Stimulated activated CD8-positive, alpha-beta memory T cell treated with anti-CD3 and anti-CD28 coated beads, Interleukin-15, amount 100 ng/mL, for 1 hour (primary cell): ENCODE results near the gene PPP2R5E.

Experiments
- DNase-seq: peaks from one replicate; pipeline ENCODE4 v3.0.0-alpha.2; 2020; ENCODE audit warnings: low read depth

PPP2R5E gene

DNA sequence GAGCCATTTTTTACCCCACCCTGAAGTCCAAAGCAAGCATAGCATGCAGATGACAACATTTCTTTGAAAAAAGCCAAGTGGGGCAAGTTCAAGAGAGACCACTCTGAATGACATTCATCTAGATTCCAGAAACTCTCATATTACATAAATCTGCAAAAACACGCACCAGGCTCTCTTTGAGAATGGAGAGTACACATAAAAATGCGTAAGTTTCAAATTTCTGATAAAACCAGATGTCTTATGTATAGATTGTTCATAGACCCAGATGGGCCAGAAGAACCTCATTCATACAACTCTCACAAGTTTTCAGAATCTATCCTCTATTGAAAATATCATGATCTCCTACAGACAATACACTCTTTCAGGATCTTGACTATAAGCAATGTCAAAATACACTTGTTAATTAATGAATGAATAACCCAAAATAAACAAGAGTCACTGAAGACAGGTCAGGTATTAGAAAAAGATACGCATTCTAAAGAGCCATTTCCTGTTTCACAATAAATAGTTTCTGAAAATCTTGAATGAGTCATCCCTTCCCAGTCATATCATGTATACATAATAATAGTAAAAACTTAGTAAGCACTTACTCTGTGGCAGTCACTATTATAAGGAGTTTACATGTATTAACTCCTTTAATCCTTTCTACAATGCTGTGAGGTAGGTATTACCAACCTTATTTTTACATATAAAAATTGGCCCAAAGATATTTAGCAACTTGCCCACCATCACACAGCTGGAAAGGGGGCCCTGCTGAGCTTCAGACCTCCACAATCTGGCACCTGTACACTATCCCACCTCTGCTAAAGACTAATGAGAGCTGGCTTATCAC lies 72.0 kb downstream of the PPP2R5E start:
- DNase-seq = no peak

DNA sequence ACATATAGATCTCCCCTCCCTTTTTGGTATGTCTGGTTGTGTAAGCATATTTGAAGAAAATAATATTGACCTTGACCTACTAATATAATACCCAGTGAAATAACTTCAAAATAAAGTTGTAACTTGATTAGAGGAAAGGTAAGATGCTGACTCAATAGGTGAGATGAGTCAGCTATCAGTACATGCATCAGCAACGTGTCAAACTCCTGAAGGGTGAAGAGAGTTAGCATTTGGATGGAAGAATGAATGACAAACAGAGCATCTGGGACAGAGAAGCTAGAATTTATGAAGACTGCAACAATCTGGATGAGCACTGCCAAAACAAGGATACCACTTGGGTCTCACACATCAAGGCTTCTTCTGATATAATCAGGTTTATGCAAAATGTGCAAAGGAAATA lies 74.9 kb downstream of the PPP2R5E start:
- no peak for DNase-seq

DNA sequence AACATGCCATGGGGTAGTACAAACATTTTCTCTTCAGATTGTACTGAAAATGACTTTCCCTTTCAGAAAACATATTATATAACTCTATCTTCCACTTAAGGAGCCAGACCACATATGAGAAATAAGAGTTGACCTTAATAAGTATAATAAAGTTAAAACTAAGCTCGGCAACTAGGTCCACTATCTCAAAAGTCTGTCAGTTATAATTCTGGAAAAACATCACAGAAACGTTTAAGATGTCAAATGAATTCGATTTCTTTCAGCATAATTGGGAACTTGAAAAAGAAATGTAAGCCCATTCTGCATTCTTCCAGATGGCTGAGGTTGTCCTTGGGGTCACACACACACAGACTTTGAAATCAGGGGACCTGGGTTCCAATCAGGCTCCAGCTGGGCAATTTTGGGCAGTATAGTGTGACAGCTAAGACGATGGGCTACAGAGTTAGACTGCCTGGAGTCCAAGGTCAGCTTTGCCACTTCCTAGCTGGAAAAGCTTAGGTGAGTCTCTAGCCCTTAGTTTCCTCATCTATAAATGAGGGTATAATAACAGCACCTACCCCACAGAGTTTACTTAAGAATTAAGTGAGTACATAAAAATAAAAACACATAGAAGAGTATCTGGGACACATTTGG lies 75.6 kb downstream of the PPP2R5E start:
- DNase-seq = no peak

DNA sequence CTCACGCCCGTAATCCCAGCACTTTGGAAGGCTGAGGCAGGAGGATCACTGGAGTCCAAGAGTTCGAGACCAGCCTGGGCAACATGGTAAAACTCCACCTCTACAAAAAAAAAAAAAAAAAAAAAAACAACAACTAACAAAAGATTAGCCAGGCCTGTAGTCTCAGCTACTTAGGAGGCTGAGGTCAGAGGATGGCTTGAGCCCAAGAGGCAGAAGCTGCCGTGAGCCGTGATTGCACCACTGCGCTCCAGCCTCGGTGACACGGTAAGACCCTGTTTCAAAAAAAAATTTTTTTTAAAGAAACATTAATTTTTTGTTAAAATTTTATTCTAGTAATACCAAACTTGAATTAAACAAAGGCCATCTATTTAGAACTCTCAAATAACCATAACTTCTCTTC lies 77.8 kb downstream of the PPP2R5E start:
- no peak for DNase-seq

DNA sequence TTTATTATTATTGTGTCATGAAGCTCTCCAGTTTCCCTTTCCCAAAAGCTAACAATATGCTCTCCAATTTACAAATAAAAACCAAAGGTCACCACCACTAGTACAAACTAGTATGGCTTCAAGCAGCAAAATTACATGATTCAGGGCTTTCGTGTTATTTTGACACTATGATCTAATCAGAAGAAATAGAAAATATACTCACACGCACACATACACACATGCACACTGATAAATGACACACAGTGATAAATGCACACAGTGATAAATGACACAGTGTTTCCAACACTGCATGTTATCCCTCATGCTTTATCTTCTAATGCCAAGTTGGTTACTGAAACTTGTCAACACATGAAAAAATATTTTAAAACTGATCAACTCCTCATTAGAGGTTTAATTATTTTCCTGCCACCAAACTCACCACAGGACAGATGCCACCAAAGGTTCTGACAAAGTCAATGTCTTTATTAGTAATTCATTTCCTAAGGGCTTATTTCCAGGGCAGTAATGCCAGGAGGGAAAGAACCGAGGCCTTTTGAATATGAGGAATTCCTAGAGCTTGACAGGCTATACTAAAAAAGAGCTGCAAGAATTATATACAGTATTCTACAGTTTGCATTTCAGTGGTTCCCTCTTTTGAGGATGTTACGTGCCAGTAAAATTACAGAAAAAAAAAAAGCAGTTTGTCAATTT lies 82.4 kb downstream of the PPP2R5E start:
- no peak for DNase-seq

DNA sequence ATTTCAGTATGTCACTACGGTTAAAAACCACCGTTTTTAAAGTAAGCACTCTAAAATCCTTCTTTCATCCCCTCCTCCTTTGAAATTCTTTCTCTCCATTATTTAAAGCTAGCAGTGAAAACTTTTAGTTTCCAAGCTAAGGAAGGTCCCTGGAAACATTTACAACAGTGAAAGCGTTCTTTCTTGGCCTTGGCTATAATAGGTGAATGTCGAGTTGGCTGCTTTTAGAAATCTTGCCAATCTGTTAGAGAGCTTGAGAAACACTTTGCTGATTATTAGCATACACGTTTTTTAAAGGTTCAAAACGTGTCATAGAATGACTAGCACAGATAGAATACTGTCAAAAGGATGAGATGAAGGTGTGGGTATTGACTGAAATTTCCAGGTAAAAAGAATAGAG lies 83.4 kb downstream of the PPP2R5E start:
- no peak for DNase-seq

DNA sequence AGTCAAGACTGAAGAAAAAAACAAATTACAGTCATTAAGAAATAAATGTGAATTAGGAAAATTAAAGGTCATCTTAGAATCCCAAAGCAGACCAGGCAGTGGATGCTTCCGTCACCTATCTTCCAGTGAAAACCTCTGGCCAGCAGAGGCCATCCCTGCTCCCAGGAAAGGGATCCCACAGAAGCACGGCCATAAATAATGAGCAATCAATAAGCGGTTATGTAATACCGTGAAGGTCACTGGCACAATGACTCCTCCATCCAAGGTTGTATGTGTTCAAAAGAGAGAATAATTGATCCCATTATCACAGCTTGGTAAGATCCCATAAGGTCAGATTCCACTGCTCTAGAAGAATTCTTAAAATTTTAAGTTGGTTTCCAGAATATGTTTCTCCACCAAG lies 85.7 kb downstream of the PPP2R5E start:
- DNase-seq = no peak

DNA sequence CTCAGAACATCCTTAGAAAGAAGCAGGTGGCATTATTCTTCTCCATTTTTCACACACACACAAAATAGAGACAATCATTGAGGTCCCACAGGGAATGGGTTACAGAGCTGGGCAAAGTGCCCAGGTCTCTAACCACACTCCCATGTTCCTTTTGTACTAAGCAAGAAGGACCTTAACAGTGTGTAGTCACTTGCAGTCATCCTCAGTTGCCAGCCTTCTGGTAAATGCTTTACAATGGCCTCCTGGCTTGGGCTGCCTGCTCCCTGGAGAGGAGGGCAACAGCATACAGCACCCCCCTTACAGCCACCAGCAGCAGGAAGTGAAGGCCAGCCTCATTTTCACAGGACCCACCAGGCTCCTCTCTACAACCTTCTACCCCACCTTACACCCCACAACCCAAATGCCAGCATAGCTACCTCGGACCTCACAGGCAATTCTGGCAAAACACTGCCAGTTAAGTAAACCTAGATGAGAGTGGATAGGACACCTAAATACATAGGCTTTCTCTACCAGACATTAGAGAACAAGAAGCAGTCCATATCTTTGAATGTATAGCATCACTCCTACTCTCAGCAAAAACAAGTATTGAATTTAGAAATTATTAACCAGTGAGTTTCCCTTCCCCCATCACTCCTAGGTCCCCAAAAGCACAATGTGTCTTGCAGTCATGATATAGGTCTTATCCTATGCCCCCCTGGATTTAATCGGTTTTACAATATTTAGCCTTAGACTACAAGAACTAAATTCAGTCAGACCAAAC lies 88.1 kb downstream of the PPP2R5E start:
- no peak for DNase-seq

DNA sequence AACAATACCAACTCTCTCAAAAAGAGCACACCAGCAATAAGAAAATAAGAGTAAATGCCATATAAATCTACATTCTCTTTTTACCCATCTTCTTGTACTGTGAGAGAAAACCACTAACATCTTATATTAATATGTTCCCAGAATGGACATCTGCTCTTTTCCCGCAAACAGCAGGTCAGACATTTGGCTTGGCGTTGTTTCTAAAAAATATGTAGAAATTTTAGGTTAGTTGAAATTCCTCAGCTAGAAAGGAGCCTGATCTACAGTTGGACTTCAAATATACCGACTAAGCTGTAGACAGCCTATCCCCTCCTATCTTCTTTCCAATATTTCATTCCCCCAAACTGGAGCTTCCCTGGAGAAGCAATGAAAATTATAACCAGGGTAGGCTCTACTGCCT lies 88.7 kb downstream of the PPP2R5E start:
- no peak for DNase-seq

DNA sequence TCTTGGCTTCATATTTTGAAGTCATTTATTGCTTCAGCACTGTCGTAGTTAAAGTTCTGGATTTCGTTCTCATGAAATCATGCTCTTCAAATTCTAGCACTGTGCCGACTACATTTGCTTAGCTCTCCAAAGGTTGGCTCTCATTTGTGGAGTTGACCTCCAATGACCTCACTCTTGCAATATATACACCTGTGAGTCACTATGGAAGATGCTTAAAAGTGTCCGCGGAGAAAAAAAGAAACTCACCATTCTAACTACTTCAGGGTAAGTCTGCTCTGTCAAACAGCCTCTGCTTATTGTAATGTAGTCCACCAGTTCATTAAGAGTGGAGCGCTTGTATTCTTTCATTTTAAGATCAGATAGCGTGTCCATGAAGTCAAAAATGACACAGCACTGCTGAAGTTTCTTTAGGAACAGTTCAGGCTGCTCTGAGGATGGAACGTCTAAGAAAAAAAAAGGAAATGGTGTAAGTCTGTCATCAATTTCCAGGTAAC lies 89.7 kb downstream of the PPP2R5E start:
- no peak for DNase-seq

DNA sequence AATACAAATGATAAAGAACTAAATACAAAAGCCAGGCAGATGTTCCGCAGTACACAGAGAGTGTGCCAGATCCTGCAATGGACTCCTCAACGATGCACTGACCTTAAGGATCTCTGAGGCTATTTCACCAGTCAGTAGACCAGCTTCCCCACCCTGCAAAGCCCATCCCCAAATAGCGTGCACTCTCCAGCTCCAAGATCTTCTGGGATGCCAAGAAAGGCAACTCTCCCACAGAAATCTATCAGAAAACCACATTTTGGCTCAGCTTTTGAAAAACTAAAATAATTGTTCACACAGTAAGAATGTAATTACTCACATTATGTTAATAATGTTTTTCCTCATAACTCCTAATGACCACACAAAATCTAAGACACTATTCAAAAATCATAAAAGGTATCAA lies 90.4 kb downstream of the PPP2R5E start:
- no peak for DNase-seq

DNA sequence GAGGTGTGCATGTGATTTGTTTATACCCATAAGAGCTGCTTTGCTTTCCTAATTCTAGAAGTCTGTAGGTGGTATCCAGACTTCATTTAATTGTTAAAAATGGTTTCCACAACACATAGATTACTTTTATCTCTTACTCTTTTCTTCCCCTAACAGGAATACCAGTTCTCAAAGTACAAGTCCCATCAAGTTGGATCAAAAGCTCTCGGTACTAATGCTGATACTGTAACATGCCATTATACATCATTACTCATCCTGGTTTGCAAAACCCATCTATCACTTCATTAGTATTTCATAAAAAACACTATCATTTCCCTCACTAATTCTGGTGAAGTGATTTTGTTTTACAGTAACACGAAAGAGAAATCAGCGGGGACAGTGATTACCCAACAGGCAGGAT lies 94.3 kb downstream of the PPP2R5E start:
- no peak for DNase-seq

DNA sequence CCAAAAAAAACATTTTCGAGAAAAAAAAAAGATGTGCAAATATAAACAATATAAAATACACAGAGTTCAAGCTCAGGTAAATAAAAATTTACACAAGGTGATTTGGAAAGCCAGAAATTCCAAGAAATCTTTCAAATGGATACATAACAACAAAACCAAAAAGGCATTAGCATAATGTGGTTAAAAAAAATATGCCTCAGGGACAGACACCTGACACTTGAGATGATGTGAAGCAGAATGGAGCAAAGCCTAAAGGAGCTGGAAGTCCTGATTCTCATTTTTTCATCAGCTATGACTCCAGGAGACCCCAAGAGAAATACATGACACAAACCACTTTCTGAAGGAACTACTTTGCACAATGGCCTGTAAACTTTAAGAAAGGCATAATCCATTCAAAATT lies 98.6 kb downstream of the PPP2R5E start:
- DNase-seq = no peak

DNA sequence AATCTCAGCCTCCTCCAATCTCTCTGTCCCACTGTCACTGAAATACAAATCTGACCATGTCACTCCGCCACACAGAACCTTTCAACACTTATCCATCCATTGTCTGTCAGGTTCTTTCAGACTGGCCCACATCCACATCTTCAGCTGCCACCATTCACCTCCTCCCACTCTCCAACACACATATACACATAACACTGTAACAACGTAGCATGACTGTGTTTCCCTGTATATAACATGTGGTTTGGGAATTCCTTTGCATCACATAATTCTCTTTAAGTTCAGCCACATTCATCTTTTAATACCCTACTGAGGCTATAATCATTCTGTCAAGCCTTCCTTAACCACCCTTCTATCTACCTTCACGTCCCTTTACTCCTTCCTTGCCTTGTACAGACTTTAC lies 99.2 kb downstream of the PPP2R5E start:
- no peak for DNase-seq

DNA sequence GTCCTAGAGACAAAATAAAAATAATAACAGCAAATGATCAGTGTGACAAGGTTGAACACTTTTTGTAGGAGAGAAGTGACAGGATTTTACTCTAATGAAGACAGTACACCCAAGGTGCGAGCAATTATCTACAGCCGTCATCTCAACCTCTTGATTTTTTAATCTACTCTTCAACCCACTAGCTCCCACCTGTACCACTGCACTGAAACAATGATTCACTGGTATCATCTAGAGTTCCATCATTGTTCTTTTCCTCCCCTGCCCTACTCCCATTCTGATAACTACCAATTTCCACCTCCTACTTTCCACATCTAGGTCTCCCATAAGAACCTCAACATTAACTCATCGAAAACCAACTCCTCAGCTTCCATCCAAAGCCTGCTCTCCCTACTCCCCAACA lies 99.8 kb downstream of the PPP2R5E start:
- DNase-seq = no peak

DNA sequence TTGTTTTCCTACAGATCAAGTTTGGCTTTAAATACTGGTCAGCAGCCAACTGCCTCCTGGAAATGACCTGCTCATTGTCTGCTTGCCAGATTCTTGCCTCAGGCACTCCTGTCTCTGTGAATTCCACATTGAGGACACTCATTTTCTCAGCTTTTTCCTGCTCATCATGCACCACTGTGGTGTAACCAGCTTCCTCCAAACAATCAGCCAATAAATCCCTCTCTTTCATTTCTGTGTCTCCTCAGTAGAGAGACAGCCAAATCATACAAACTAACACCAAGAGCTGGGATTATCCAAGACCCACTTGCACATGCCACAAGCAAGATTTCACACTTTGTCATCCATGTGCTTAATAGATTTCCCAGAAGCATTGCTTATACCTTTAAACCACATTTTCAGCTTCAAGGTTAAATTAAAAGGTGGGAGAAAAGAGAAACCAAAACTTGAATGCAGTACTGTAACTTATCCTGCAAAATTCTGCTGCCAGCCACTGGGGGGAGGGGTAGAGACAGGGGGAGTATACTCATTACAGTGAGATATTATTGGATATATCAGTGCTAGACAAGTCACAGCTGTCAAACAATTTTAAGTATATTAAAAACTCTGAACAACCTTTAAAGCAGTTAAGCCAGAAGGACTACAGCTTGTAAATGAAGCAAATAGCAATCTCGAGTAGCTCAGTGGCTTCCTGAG lies 105.0 kb downstream of the PPP2R5E start:
- DNase-seq = no peak

DNA sequence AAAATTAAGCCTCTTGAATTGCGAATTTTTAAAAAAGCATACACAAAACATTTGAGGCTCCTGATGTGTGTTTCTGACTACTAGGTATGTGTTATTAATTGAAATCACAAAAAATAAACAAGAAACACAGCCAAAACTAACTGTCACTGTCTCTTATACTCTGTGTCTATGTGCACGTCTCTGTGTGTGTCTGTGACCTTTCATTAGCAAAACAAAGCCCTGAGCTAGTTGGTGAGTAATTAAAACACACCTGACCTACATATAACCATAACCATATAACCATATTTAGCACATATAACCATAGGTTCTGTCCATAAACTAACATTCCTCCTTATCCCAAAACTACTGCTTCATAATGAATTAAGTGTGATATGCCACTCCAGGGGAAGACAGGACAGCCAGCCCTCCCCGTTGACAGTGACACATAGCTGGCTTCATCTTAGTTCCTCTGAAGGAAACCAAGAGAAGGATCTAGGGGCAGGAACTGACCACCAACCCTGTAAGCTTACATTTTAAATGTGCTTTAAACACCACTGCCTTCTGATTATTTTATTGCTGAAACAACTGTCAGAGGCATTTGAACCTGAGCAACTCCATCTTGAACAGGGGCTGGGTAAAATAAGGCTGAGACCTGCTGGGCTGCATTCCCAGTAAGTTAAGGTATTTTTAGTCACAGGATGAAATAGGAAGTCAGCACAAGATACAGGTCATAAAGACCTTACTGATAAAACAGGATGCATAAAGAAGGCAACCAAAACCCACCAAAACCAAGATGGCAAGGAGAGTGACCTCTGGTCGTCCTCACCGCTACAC lies 106.7 kb downstream of the PPP2R5E start:
- DNase-seq = no peak

DNA sequence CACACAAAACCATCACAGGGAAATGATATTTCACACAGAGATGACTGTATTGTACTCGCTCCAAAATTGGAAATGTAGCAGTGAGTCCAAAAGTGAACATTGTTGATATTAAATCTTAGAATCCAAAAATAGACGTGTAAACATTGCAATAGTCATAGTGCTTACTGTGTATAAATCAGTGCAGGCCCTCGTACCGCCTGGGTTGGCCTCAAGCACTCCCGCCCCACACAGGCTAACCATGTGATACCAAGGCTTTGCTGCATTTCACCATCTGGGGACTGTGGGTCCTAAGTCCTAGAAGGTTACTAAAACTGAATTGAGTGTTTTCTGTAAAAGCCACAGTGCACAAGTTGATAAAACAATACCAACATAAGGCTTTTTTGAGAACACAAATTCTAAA lies 107.3 kb downstream of the PPP2R5E start:
- DNase-seq = no peak

DNA sequence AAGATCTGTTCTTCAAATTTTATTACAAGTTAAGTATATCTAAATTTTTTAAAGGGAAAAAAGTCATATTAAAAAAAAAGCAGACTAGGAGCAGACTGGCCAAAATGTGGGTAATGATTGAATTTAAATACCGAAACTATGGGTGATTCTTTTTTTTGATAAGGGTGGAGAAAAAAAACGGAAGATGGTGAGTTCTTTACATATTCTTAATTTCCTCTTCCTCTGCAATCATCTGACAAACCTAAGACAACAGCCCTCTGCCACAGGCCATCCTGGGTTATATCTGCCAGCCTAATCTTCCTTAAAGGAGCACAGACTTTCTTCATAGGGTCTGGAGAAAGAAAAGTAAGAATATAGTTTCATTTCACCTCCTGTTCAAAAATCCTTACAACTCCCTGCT lies 108.0 kb downstream of the PPP2R5E start:
- DNase-seq = no peak

DNA sequence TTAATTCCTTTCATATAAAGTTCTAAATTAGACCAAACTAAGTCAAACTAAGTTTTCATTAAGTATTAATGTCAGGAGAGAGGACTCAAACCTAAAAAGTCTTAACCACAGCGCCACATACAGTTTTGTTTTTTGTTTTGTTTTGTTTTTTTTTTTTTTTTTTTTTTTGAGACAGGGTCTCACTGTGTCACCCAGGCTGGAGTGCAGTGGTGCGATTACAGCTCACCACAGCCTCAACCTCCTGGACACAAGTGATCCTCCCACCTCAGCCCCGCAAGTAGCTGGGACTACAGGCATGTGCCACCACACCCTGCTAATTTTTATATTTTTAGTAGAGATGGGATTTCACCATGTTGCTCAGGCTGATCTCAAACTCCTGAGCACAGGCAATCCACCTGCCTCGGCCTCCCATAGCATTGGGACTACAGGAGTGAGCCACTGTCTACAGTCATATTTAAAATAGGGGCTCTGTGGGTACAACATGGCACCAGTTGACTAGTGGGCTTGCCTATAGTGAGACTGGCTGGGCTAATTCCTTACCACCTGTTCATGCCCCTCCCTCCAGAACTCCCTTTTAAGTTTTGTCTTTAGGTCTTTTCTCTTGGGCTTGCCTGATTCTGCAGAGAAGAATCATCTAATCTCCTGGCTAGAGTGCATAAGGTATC lies 110.2 kb downstream of the PPP2R5E start:
- DNase-seq = no peak
